ENCODE data around the gene PTPRJ. TPM values are rescaled to one million over a fixed set of nuclear protein-coding genes. Genes with fewer than 3 reads are reported as not detected.

PTPRJ gene
- total and polyA plus RNA-seq, 4 donors, result 4.1 to 24.7 (median 14.6) TPM

- WGBS, result 77% methylated on average over 15 of the region's 15 CpGs
- no peak overlapping the region for H3K4me3 ChIP-seq (ENCODE audit: low read depth in 1 of 3, low read length in 3 of 3)
- no peak for TF ChIP-seq HNF4G (IDR thresholded peaks at IDR 0.05)
- TF ChIP-seq TAF1 (conservative IDR thresholded peaks at IDR 0.05), result no peak
- TF ChIP-seq YY1 (IDR thresholded peaks at IDR 0.05), result no peak
- TF ChIP-seq, protein P1, sequence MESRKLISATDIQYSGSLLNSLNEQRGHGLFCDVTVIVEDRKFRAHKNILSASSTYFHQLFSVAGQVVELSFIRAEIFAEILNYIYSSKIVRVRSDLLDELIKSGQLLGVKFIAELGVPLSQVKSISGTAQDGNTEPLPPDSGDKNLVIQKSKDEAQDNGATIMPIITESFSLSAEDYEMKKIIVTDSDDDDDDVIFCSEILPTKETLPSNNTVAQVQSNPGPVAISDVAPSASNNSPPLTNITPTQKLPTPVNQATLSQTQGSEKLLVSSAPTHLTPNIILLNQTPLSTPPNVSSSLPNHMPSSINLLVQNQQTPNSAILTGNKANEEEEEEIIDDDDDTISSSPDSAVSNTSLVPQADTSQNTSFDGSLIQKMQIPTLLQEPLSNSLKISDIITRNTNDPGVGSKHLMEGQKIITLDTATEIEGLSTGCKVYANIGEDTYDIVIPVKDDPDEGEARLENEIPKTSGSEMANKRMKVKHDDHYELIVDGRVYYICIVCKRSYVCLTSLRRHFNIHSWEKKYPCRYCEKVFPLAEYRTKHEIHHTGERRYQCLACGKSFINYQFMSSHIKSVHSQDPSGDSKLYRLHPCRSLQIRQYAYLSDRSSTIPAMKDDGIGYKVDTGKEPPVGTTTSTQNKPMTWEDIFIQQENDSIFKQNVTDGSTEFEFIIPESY (IDR thresholded peaks at IDR 0.05), result no peak
- no peak for TF ChIP-seq EGR1 (IDR thresholded peaks at IDR 0.05; ENCODE audit: low read depth in 2 of 2)
- H3K27me3 ChIP-seq (ENCODE audit: control insufficient read depth in 4 of 4, insufficient read depth in 4 of 4, low read length in 3 of 4), result no peaks in the 10 kb centered on the region
- H3K36me3 ChIP-seq (ENCODE audit: control insufficient read depth in 4 of 4, insufficient read depth in 3 of 4, low read depth in 1 of 4, low read length in 3 of 4), result no peaks in the 10 kb centered on the region
- no peak for DNase-seq (ENCODE audit: low spot score)
- H3K9me3 ChIP-seq (ENCODE audit: control insufficient read depth in 4 of 4, low read length in 3 of 4), result no peaks in the 10 kb centered on the region
- H3K9ac ChIP-seq (ENCODE audit: low read depth in 1 of 2, low read length in 2 of 2), result no peak overlapping the region
- peaks cover 2 to 28% (median 12%) of the 10 kb centered on the region in 4 donors for H3K4me1 ChIP-seq (ENCODE audit: control insufficient read depth in 4 of 4, insufficient read depth in 4 of 4, low read length in 3 of 4)
- no peak overlapping the region for H3K27ac ChIP-seq (ENCODE audit: low read depth in 1 of 2, low read length in 2 of 2)
Observed at GRCh38 chr11:48018528-48019216, 38.3 kb downstream of the PTPRJ start.

GRCh38 chr11:48019217-48019584 lies 38.8 kb downstream of the PTPRJ start:
- peaks cover 0 to 27% (median 10%) of the 10 kb centered on the region in 4 donors for H3K4me1 ChIP-seq (ENCODE audit: control insufficient read depth in 4 of 4, insufficient read depth in 4 of 4, low read length in 3 of 4)
- no peaks in the 10 kb centered on the region for H3K9me3 ChIP-seq (ENCODE audit: control insufficient read depth in 4 of 4, low read length in 3 of 4)
- peak overlapping the region in 1 of 2 donors; percentile 1 for H3K9ac ChIP-seq (ENCODE audit: low read depth in 1 of 2, low read length in 2 of 2)
- H3K27me3 ChIP-seq (ENCODE audit: control insufficient read depth in 4 of 4, insufficient read depth in 4 of 4, low read length in 3 of 4), result no peaks in the 10 kb centered on the region
- peak overlapping the region in 1 of 2 donors; percentile 15 for H3K27ac ChIP-seq (ENCODE audit: low read depth in 1 of 2, low read length in 2 of 2)
- DNase-seq (ENCODE audit: low spot score), result no peak
- TF ChIP-seq FOXA1 (IDR thresholded peaks at IDR 0.05) (no peak), YY1 (IDR thresholded peaks at IDR 0.05) (no peak), HNF4A (conservative IDR thresholded peaks at IDR 0.05) (no peak), EGR1 (IDR thresholded peaks at IDR 0.05; ENCODE audit: low read depth in 2 of 2) (no peak)
- TF ChIP-seq, protein P1 (IDR thresholded peaks at IDR 0.05), result no peak
- H3K36me3 ChIP-seq (ENCODE audit: control insufficient read depth in 4 of 4, insufficient read depth in 3 of 4, low read depth in 1 of 4, low read length in 3 of 4), result no peaks in the 10 kb centered on the region
- H3K4me3 ChIP-seq (ENCODE audit: low read depth in 1 of 3, low read length in 3 of 3), result no peak overlapping the region
- WGBS, result 75% methylated on average over 6 of the region's 6 CpGs

GRCh38 chr11:48019595-48019994 lies 39.2 kb downstream of the PTPRJ start:
- 52% methylated on average over 8 of the region's 8 CpGs for WGBS
- Histone ChIP-seq H3K27ac (ENCODE audit: low read depth in 1 of 2, low read length in 2 of 2) (peak overlapping the region in 1 of 2 donors; percentile 15), H3K27me3 (ENCODE audit: control insufficient read depth in 4 of 4, insufficient read depth in 4 of 4, low read length in 3 of 4) (no peaks in the 10 kb centered on the region), H3K4me3 (ENCODE audit: low read depth in 1 of 3, low read length in 3 of 3) (no peak overlapping the region), H3K4me1 (ENCODE audit: control insufficient read depth in 4 of 4, insufficient read depth in 4 of 4, low read length in 3 of 4) (peaks cover 0 to 27% (median 10%) of the 10 kb centered on the region in 4 donors), H3K36me3 (ENCODE audit: control insufficient read depth in 4 of 4, insufficient read depth in 3 of 4, low read depth in 1 of 4, low read length in 3 of 4) (no peaks in the 10 kb centered on the region), H3K9me3 (ENCODE audit: control insufficient read depth in 4 of 4, low read length in 3 of 4) (no peaks in the 10 kb centered on the region), H3K9ac (ENCODE audit: low read depth in 1 of 2, low read length in 2 of 2) (peak overlapping the region in 1 of 2 donors; percentile 1)
- DNase-seq (ENCODE audit: low spot score), result no peak
- TF ChIP-seq FOXA2 (IDR thresholded peaks at IDR 0.05) (no peak), MAX (IDR thresholded peaks at IDR 0.05) (no peak), NR2F2 (IDR thresholded peaks at IDR 0.05) (no peak), RXRA (IDR thresholded peaks at IDR 0.05) (no peak), CTCF (IDR thresholded peaks at IDR 0.05; ENCODE audit: low read depth, low read length, missing input control) (no peak), HNF4A (conservative IDR thresholded peaks at IDR 0.05) (no peak), RAD21 (IDR thresholded peaks at IDR 0.05) (no peak), ATF3 (IDR thresholded peaks at IDR 0.05) (no peak), GABPA (IDR thresholded peaks at IDR 0.05 in 1 of 2, conservative IDR thresholded peaks at IDR 0.05 in 1 of 2) (no peak)

All from liver (tissue), 9 donors.